Measurements from ENCODE around the gene TMEM156.
"Not testable (repeated sequence)": the region's sequence is repeated elsewhere in the genome, so short reads cannot be mapped to it uniquely, and the experiment has no call there.

TMEM156 gene

DNA sequence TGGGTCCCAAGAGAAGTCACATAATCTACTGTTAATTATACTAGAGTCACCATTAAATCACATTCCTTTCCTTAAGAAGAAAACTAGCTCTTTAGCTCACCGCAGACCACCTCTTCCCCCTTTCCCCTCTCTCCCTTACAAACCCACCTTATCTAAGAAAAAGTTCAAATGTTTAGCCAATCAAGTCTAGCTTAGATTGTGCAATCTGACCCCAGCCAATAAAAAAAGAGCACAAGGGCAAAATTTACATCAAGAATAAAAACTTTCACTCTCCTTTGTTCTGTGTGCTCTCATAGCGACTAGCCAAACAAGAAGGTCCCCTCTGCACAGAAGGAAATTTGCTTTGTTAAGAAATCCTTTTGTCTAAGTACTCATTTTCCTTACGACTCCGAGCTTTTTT is 76.3 kb downstream of the TMEM156 start:
- no peak for DNase-seq (ENCODE audit: low read depth)

DNA sequence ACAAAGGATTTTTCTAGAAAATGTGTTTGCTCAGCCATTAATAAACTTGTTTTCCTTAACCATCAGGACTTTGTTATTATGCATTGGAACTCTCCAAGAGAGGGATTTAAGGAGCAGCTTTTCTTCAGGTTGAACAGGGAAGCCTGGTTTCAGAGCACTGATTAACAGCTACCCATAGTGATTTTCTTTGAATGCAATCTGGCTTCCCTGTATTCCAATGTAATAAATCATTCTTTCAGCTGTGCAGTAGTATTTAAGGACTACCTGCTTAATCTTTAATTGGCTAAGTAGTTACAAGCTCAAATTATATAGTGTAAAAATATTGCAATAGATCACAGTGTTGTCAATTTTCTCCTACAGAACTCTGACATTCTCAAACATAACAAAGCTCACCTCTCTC is 77.5 kb downstream of the TMEM156 start:
- DNase-seq (ENCODE audit: low read depth), result no peak

DNA sequence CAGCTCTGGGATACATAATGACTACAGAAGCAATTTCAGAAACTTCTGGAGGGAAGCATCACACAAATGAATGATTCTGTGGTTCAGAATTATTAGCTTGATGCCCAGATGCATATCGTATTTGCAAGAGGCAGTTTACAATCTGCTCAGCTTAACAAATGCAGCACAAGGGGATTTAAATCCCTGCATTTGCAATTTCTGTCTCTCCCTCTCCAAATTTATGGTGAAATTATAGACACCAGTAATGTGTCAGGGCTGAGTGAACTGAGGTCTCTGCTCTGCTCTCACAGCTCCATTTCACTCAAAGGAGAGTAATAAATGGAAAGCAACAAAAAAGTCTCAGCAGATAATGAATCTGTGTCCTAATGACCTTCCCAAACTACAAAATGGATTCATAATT is 80.2 kb downstream of the TMEM156 start:
- no peak for DNase-seq (ENCODE audit: low read depth)

DNA sequence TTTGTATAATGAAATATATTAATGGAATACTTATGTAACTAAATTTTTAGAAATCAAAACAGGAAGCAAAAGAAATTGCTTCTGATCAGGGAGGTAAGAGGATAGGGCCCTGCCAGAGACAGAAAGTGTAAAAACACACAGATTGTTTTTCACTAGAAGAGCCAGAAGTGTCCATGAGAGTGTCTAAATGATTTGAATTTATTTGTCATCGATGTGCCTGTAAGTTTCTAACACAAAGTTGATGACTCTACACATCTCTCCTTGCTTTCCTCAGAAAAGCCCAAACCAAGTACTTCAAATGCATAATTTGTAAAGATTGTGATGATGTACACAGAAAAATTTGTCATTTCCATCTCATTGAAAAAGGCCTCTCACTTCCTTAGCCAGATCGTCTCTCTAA is 80.6 kb downstream of the TMEM156 start:
- DNase-seq (ENCODE audit: low read depth), result no peak

DNA sequence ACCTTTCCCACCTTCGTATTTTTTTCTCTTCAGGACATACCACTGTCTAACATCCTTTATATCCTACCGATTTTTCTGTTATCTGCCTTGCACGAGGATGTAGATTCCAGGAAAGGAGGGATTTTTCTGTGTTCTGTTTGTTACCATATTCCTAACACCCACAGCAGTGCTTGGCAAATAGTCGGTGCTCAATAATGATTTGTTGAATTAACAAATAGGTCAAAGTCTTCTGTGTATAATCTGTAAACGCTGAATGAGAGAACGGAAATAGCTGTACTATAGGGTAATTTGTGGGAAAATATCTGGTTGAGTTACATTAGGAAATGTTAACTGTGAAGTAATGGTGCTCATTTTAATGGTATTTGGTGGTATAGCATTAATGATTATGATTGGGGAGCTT is 81.5 kb downstream of the TMEM156 start:
- no peak for DNase-seq (ENCODE audit: low read depth)

DNA sequence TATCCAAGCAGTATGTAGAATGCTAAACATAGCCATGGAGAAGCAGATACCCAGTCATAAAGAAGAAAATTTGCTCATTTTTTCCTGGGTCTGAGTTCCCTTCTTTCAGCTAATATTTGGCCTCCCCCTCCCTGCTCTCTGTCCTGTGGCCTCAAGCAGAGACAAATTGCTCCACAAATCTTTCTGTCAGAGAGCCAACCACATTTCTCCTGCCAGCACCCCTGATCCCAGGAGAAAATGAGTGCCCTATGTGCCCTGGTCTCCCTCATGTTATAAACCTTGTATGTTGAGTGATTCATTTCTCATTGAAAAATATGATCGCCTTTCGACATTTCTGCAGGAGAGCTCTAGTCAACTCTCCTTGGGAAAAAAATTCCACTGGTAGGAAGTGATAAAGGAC is 82.0 kb downstream of the TMEM156 start:
- no peak for DNase-seq (ENCODE audit: low read depth)

DNA sequence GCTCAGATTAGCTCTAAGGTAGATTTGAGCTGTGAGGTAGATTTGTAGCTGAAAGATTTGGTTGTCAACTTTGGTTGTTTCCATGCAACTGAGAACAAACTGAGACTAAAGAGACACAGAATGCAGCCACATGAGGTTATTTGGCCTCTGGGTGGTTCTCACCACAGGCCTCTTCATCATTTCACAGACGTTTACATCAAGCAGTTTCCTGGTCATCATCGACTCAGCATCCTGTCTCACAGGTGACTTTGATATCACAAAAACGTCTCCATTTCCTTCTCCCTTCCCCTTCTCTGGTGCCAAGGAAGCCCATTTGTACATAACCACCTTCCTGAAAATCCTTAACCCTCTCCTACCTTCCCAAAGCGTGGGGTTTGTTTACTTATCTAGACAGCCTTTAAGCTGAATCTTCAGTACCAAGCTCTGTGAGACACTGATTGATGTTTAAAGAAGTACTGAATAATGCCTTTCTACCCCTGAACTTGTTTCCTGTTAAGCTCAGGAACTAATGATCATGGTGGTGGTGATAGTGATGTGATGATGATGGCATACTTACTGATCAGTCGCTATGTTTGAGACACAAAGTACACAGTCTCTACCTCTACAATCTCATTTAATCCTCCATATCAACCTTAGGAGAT is 82.7 kb downstream of the TMEM156 start:
- no peak for DNase-seq (ENCODE audit: low read depth)

DNA sequence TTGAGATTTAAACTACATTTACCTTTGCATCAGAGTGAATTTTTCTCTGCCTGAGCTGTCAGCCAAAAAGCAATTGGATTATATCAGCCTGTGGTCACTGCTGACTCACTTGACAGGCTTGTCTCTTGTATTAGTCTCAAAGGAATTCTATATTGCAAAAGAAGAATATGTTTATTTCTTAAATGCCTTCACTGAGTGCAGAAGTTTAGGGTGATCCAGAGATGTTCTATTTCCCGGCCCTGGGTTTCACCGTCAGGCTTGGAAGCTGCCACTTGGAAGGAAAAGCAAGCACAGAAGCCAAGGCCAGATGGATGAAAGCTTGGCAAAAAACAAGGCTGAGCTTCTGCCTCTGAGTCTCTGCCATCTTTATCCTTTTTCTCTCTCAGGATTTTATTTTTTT is 83.7 kb downstream of the TMEM156 start:
- DNase-seq (ENCODE audit: low read depth), result no peak

DNA sequence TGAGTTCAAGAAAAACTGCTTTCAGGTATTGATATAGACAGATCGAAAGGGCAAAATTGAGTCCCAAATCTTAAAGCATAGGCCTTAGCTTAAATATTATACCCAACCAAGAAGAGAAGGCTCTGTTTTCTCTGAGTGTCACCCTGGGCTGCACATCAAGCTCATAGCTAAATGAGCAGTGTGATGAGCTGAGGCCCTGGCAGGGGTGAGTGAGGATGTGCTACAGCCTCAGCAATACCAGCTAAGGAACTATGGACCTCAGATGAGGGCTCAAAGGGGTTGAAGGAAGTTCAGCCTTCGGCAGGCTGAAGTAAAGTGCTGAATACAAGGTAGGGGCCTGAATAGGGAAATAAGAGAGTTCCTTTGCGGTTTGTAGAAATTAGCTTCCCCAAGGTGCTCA is 85.3 kb downstream of the TMEM156 start:
- DNase-seq (ENCODE audit: low read depth), result no peak

DNA sequence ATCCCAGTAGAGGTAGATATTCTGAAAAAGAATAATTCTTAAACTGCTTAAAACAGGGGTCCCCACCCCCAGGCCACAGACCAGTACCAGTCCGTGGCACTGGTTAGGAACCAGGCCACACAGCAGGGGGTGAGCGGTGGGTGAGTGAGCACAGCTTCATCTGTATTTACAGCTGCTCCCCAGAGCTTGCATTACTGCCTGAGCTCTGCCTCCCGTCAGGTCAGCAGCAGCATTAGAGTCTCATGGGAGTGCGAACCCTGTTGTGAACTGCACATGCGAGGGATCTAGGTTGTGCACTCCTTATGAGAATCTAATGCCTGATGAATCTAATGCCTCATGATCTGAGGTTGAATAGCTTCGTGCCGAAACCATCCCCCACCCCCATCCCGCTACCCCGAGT is 87.8 kb downstream of the TMEM156 start:
- no peak for DNase-seq (ENCODE audit: low read depth)

DNA sequence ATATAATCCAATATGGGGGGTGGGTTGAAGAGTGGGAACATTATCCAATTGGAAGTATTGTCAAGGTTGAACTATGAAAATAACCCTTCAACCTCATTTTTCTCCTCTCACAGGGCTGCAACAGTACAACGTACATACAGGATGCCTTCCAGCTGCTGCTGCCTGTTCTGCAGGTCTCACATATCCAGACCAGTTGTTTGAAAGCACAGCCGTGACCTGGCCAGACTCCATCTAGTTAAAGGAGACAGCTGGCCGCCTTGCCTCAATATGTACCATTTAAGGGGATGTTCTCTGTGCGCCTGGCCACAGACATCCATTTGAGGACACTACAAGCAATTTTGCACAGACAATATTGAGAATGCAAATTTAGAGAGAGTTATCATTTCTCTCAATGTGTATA is 88.9 kb downstream of the TMEM156 start:
- DNase-seq (ENCODE audit: low read depth), result no peak

DNA sequence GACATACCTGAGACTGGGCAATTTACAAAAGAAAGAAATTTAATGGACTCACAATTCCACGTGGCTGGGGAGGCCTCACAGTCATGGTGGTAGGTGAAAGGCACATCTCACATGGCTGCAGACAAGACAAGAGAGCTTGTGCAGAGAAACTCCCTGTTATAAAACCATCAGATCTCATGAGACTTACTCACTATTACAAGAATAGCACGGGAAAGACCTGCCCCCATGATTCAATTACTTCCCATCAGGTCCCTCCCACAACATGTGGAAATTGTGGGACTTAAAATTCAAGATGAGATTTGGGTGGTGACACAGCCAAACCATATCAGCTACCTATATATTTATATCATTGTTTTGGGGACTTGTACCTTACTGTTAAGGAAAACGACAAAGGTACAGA is 90.3 kb downstream of the TMEM156 start:
- DNase-seq (ENCODE audit: low read depth), result not testable (repeated sequence)

DNA sequence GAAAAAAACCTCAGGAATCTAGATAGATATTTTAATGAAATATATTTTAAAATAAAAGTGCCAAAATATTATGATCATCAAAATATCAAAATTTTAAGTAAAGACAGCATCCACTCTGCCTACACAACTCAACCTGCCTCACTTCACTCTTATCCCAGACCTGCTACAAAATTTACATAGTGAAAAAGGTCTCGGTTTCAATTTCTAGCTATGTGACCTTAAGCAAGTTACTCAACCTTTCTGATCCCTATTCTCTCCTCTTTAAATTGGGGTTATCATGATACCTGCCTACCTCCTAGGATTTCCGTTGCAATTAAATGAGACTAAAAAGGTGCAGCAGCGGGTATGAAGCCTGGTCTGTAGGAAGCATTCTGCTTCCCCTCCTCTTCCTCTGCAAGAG is 91.7 kb downstream of the TMEM156 start:
- no peak for DNase-seq (ENCODE audit: low read depth)

DNA sequence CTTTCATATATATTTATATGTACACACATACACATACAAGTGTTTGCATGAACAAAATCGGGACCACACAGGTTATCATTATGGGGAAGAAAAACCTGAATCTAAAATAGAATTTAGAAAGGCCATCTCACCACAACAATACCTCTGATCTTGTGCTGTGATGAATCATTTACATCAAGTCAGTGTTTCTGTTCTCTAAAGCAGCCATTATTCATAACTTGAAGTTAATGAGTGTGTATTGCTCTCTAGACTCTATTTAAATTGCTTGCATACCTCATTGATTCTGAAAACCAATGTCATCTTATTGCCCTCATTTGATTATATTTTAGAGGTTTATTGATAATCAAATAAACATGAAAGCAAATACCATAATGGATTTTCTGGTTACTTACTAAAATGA is 93.0 kb downstream of the TMEM156 start:
- DNase-seq (ENCODE audit: low read depth), result no peak

DNA sequence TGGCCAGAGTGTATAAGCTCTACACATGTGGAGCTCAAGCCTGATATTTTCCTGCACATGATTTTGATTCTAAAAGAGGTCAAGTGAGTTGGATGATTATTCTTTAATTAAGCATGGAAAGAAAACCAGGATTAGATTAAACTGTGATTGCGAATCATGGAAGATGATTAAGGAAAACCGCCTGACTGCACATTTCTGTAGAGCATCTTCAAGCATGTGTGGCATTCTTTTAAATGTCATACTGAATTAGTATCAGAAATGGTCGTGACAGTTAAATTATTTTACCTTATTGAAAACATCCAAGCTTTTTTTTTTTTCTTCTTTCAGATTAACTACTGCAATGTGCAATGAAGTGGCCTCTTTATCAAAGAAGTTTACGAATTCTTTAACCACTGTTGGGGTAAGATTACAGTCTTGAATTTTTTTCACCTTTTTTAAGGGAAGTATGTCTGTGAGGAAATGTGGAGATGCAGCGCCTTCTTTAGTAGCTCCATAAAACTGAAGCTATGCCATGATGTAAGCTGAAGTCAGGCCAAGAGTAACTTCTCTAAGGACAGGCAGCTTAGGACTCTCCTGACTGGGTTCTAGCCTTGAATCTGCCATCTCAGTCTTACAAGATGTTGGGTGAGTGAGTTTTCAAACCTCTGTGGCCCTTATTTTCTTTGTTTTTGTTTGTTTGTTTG is 96.7 kb downstream of the TMEM156 start:
- DNase-seq (ENCODE audit: low read depth), result no peak

DNA sequence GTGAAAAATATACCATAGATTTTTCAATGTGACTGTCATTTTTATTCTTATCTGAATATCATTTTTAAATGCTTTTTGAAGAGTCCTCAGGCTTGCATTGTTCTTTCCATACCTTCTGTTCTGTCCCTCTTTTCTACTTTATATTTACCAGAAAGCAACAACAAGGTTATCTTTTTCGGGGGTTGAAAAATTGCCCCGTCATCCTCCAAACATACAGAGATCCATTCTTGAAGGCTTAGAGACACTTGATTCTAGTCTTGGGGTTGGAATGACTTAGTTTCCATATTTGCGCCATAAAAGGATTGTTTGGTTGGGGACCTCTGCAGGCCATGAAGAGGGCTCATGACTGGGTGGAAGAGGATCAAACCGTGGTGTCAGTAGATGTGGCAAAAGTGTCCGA is 101.1 kb downstream of the TMEM156 start:
- no peak for DNase-seq (ENCODE audit: low read depth)

DNA sequence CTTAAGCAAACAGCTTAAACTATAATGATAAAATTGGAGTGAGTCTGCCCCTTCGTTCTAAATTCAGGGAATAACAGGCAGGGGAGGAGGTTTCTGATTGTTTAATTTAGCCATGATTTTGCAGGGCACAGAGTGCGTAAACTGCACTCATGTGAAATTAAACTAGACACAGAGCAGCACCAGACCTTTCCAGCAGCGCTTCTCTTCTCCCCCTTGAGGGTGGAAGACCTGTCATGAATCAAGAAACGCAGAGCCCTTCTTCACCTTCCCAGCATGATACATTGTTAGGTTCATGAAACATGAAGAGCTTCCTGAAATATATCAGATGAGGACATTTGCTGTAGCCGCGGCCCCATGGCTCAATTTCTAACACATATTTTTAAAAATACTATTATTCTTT is 101.5 kb downstream of the TMEM156 start:
- DNase-seq (ENCODE audit: low read depth), result no peak

DNA sequence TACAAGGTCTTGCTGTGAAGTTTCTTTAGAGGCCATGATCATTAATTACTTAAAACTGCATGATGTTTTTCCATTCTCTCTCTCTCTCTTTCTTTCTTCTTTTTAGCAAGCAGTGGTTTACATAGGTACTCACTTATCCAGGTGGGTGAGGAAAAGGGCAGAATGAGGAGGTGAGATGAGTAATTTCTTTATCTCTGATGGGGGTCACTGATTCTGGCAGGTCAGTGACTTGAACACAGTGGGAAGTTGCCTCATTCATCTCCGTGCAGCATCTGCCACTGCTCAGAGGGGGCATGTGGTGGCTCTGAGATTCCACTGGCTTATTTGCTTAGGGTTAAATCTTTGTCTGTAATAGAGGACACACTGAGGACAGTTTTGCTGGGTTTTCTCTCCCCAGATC is 102.0 kb downstream of the TMEM156 start:
- DNase-seq (ENCODE audit: low read depth), result no peak

DNA sequence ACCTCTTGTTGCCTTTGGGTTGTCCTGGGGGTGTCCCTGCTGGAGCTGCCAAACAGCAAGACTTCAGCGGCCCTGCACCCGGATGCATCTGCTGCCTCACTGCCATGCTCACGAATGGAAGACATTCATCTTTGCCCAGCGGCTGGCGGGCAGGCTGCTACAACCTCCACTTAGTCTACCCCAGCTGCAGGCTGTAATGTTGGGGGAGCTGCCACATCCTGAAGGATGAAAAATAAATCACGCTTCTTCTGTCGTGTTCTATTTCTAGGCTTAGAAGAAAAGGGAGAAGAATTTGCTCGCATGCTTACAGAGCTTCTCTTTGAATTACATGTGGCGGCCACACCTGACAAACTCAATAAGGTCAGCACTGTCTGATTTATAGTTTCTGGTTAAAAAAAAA is 103.2 kb downstream of the TMEM156 start:
- DNase-seq (ENCODE audit: low read depth), result no peak

DNA sequence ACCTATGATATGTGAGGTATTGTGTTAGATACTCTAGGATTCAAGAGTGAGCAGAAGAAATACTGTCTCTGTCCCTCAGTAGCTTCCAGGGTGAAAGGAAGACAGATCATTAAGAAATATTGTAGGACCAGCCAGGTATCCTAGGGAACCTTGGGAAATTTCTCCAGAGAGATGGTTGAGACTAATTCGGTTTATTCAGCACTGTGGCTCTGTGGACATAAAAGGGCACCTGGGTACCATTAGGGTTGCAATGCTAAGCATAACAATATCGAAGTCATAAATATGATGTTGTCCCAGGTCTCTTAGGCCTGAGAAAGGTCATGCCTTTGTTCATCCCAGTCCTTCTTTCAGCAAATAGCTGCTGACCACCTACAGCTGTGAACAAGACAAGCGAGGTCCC is 103.6 kb downstream of the TMEM156 start:
- DNase-seq (ENCODE audit: low read depth), result no peak

DNA sequence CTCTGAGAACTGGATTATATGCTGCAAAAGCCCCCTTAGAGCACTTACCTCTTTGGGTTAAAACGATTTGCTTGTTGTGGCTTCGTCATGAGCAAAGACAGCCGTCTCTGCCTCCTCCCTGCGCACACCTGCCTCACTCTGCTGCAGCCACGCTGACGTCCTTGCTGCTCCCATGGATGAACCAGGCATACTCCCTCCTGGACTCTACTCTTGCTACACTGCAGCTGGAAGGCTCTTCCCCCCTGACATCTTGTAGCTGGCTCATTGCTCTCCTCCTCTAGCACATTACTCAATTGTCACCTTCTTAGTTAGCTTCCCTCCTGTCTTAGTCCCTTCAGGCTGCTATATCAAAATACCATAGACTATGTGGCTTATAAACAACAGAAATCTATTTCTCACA is 105.3 kb downstream of the TMEM156 start:
- DNase-seq (ENCODE audit: low read depth), result no peak

DNA sequence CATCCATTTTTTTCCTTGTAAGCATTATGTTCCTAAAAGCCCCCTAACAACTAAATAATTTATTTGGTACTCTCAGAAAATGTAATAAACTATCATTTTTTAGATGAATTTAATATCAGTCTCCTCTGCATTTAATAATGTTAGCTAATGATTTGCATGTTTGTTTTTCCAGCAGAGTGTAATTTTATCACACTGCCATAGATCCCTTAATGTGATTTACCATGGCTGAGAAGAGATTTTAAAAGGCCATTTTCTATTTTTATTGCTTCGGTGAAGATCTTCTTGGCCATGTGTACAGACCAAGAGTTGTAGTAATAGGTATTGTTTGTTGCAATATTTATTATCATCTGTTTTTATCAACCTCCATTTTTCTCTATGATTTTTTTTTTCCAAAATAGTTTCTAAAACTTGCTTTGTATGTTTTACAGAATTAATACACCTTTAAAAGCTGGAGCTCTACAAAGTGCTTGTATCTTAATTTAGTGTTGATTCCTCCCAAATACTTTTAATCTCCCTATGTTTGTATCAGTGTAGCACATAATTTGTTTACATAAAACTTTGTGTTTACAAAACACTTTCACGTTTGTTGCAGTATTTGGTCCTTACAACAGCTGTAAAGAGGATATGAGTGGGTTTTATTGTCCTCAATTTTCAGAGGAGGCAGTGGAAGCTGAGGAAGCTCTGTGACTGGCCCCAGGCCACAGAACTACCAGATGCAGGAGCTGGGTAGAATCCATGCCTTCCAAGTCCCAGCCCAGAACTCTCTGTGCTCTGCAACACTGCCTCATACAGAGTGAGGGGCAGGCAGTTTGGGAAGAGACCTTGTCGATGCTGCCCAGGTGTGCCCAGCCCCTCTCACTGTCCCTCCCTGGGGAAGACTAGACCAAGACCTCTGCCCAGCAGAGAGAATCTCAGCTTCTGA is 106.5 kb downstream of the TMEM156 start:
- no peak for DNase-seq (ENCODE audit: low read depth)

DNA sequence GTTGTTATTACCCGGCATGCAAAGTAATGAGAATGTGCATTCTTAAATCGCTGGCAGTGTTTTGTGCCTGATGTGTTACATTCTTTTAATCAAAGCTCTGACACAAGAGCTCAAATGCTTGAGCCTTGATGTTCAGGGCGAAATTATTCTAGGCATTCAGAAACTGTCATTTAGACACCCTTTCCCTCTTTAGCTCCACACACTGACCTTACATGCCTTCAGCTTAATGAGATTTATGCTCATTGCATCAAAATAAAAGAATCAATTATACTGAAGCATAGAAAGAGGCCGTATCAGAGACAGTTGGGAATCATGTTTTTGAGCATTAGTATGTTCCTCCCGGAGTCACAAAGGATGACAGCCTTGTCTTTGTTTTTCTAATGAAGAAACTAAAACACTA is 107.9 kb downstream of the TMEM156 start:
- no peak for DNase-seq (ENCODE audit: low read depth)

Measured in activated gamma-delta T cell treated with anti-CD3 and anti-CD28 coated beads, Interleukin-2, amount 50 U/mL, for 16 hours (primary cell).